A204.1 (cell line): ENCODE data around the gene FAM117A.
"Not testable (repeated sequence)": the region's sequence is repeated elsewhere in the genome, so short reads cannot be mapped to it uniquely, and the experiment has no call there.

Experiments
- FAIRE-seq: peaks from 2 replicates; lab custom pipeline; 2012; peaks lifted over from hg19 to GRCh38; lab: Jason Lieb, UNC

Gene FAM117A

DNA sequence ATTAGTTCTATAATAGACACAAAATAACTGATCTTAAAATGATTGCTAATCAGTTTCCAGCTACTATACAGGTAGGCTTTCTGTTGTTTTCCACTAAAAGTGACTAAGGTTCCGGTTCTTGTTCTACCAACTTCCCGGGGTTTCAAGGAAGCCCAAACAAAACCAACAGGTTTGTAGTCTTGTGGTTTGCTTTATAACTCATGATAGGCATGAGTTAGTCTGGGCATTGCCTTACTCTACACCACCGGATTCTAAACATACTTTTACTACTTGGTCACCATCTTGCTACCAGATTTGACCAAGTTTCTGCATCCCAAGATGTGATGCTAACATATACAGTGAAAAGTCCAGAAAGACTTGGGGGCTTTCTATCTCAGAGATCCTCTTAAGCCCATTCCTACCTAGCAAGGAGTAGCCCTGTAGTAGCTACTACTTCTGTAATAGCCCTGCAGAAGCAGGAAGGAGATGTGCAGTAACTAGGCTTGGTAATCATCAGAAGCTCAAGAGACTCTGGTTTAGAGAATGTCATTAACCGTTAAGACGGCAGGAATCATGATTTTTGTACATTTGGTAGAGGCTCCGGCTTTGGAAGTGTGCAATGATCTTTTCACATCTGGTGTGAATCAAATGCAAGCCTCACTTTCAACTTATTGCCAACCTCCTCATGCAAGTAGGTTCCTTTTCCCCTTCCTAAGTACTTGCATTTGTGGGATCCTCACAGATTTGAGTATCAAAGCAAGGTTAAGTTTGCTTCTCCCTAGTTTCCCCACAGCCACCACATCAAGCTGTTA lies 1.6 kb downstream of the FAM117A start:
- FAIRE-seq = no peak

DNA sequence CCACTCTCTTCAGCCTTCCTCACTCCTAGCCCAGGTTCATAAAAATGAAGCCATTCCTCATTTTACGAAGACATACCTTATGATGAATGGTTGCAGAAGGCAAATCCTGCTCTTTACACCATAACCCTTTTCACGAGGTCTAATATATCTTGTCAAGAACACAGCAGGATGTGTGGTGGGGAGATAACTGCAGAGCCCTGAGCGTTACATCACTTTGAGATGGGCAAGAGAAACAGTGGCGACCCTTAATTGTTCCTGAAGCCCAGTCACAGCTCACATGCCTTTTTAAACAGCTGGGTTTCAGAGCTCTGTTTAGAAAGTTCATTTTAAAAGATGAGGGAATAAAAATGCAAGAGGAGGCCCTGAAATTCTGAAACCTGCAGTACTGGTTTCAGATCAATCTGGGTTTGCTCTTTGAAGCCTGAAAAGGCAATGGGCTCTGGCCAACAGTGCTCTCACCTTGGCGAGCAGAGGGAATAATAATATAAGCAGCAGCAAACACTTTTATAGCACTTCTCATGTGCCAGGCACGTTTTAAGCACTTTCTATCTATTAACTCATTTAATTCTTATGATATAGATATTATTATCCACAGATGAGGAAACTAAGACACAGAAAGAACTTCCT lies 2.9 kb downstream of the FAM117A start:
- FAIRE-seq = no peak

GRCh38 chr17:49760296-49760695 lies 3.6 kb downstream of the FAM117A start:
- no peak for FAIRE-seq

DNA sequence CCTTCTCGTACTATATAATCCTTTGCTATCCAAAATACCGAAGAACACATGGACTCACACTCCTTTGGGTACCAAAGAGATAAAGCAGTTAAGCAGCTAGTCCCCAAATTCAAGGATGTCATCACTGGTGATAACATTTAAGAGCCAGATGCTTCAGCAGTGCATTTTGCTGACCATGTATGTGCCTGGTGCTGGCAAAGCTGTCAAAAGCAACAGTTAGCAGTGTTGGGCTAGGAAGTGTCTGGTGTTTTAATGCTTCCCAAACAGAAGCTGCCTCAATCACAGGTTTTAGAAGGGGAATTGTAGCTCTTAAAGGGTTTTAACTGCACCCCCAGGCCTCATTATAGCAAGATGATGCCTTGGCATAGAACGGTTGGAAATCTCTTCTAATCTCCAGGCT lies 4.7 kb downstream of the FAM117A start:
- FAIRE-seq = no peak

GRCh38 chr17:49758464-49759010 lies 5.4 kb downstream of the FAM117A start:
- FAIRE-seq = not testable (repeated sequence)

- FAIRE-seq = no peak
These were observed 6.7 kb downstream of the FAM117A start for GRCh38 chr17:49757151-49757777.

DNA sequence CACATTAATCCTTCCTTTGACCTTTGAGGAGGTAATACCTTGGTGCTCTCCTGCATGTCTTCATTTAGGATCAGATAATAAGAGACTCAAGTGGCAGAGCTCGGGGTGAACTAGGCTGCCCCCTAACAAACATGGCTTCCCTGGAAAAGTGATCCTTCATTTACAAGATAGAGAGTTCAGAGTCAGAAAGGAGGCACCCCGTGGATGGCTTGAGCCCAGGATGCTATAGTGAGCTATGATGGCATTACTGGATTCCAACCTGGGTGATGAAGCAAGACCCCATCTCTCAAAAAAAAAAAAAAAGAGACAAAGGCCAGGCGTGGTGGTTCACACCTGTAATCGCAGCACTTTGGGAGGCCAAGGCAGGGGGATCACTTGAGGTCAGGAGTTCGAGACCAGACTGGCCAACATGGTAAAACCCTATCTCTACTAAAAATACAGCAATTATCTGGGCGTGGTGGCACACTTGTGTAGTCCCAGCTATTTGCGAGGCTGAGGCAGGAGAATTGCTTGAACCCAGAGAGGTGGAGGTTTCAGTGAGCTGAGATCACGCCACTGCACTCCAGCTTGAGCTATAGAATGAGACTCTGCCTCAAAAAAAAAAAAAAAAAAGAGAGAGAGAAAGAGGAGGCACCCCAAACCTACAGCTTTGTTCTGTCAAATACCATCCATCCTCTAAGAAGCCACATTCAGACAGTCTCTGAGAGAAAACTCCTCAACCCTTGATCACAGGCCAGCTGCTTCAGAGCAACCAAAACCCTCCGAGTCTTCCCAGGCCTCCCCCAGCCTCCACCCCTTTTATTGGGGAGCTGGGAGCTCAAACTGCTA lies 7.4 kb downstream of the FAM117A start:
- no peak for FAIRE-seq

GRCh38 chr17:49755663-49756283 lies 8.2 kb downstream of the FAM117A start:
- FAIRE-seq = no peak

DNA sequence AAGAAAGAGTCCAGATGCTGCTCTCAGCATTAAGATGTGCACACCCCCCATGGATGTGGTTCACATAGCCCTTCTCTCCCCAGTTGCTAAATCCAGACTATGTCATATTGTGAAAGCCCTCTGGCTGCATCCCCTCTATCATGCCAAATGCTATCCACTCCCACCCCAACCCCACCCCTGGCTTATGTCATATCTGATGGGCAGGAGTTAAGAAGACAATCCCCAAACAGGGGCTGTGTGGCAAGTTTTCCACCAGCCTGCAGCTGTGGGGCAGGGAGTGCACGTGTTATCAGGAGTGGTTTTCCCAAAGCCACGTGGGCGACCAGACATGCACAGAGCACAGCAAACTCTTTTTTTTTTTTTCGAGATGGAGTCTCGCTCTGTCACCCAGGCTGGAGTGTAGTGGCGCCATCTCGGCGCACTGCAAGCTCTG lies 10.0 kb downstream of the FAM117A start:
- FAIRE-seq = no peak

DNA sequence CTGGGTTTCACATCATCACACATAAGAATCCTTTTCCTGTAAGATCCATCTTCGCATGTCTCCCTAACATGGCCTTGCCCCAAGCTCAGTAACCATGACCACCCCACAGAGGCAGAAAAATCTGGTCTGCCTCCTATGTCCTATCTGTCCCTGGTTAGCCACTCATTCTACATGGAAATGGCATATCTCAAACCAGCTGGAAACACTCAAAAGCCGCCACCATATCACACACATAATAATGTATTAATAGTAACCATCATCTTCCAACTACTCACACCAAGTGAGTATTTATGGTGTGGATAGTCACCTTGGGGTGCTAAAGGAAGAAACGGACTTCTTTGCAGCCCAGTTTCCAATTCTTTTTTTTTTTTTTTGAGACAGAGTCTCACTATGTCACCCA lies 11.4 kb downstream of the FAM117A start:
- no peak for FAIRE-seq

DNA sequence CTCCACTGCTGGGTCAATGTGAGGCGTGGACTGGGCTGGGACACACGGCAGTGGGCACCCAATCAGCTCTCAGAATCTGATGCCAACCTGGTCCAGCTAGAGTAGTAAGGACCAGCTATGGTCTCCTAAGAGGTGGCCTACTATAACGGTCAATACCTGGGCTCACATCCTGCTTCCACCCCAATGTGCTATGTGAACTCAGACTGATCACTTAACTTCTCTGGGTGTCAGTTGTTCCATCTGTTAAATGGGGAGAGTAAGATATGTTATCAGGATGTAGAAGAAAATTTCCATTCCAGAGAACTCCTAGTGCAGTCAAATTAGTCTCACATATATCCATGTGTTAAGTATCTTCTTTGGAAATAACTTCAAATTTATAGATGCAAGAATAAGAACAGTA lies 14.2 kb downstream of the FAM117A start:
- FAIRE-seq = no peak

DNA sequence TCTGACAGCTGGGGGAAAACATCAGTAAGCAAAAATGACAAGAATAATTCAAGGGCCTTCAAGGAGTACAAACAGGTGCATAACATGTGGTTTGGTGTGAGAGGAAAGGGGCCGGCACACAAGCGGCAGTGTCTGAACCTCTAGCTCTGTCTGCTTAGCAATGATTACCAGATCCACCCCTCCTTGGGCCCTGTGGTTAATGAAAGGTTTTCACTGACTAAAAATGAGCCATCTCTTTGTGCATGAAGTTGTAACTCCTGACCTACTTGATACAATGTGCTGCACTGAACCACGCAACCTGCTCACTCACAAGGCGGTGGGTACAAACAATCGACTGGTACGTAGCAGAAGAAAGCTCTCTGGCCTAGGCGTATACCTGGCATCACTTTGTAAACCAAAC lies 15.1 kb downstream of the FAM117A start:
- FAIRE-seq = no peak

DNA sequence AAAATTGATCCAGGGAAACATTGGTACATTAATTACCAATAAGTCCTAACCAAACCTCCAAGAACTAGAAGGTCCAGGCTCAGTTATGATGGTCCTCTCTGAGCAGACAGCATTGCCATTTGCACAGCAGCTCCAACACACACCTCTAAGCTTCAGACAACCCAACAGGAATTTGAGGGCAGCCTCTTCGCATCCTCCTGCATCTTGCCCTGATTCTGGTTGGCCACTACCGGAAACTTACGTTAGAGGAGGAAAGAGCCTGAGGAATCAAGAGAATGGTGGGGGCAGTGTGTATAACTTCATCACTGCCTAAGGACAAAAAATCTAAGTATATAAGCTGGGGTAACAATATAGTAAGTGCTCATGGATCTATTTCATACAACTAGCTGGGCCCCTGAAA lies 15.7 kb downstream of the FAM117A start:
- FAIRE-seq = no peak

GRCh38 chr17:49747632-49748031 lies 16.3 kb downstream of the FAM117A start:
- FAIRE-seq = no peak

- FAIRE-seq = no peak
These were observed 17.0 kb downstream of the FAM117A start for GRCh38 chr17:49746791-49747490.

- no peak for FAIRE-seq
These were observed 18.5 kb downstream of the FAM117A start for GRCh38 chr17:49745175-49746139.

DNA sequence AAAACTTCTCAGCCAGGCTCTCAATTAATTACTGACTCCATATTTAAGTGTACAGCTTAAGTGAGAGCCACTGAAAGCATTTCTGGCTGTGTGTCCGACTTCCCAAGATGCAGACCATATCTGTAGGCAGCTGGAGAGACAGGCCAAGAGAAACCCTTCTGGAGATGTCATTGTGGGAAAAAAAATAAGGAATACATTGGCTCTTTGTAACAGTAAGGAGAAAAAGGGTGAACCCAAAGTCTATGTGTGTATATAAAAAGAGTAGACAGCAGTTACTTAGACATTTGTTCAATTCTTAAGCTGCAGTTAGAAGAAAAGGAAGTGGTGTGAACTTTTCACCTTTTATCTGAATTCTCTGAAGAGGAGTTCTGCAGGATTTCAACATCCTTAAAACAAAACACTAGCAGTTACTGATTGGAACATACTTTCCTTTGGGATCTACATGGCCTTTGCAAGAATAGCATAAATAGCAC lies 21.7 kb downstream of the FAM117A start:
- no peak for FAIRE-seq

- no peak for FAIRE-seq
These were observed 22.2 kb downstream of the FAM117A start for GRCh38 chr17:49741692-49742076.

GRCh38 chr17:49741009-49741691 lies 22.8 kb downstream of the FAM117A start:
- no peak for FAIRE-seq
